ENCODE results near the gene PTPN6. TPM values are rescaled to one million over a fixed set of nuclear protein-coding genes. Genes with fewer than 3 reads are reported as not detected.

The PTPN6 gene
- total and polyA plus RNA-seq, 10 of the 15 experiments (the other 5 are each of a cell fraction or from before 2014, with no cell fraction given), result 229 to 457 (median 370) TPM

DNA sequence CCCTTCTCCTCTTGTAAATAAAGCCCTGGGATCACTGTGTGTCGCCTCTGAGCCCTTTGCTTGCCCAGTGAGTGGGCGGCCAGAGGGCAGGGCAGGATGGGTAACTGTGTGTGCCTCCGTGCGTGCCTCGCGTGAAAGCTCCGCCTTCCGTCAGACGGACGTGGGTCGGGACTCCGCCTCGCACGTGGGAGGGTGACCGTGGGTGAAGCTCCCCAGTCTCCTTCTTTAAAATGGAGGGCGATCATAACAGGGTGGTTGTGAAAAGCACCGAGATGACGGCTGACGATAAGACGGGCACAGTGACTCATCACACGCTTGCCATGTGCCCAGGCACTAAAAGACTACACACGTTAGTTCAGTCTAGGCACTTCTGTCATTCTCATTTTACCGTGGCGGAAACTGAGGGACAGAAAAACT lies 10.1 kb downstream of the PTPN6 start (continued):
- TF ChIP-seq, protein P1, sequence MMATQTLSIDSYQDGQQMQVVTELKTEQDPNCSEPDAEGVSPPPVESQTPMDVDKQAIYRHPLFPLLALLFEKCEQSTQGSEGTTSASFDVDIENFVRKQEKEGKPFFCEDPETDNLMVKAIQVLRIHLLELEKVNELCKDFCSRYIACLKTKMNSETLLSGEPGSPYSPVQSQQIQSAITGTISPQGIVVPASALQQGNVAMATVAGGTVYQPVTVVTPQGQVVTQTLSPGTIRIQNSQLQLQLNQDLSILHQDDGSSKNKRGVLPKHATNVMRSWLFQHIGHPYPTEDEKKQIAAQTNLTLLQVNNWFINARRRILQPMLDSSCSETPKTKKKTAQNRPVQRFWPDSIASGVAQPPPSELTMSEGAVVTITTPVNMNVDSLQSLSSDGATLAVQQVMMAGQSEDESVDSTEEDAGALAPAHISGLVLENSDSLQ (IDR thresholded peaks at IDR 0.05), result peak; percentile 67; the same call in 1 of the 2 replicates
- TF ChIP-seq HDGF (IDR thresholded peaks at IDR 0.05) (no peak; the same call in 1 of the 2 replicates), YBX1 (IDR thresholded peaks at IDR 0.05) (no peak), KAT2A (conservative IDR thresholded peaks at IDR 0.05; ENCODE audit: control insufficient read depth, low read depth, low read length) (no peak), RAD21 (IDR thresholded peaks at IDR 0.05; ENCODE audit: insufficient read depth, low read depth, low read length) (no peak), ASH2L (IDR thresholded peaks at IDR 0.05; ENCODE audit: borderline replicate concordance, low read depth) (no peak), SREBF1 (IDR thresholded peaks at IDR 0.05; ENCODE audit: low read length) (no peak), BCL11A (IDR thresholded peaks at IDR 0.05; ENCODE audit: low read depth, low read length) (peak; percentile 39; the same call in 1 of the 2 replicates), EP300 (IDR thresholded peaks at IDR 0.05; ENCODE audit: borderline replicate concordance in 1 of 2, control insufficient read depth in 1 of 2, low read depth in 2 of 2, low read length in 2 of 2) (0 out of 4 replicates have a peak, but pooled peaks of 1 of the 2 experiments have one; percentile 39), STAT1 (conservative IDR thresholded peaks at IDR 0.05) (0 out of 2 replicates have a peak, but pooled peaks have one; percentile 7)
- TF ChIP-seq, protein P2, sequence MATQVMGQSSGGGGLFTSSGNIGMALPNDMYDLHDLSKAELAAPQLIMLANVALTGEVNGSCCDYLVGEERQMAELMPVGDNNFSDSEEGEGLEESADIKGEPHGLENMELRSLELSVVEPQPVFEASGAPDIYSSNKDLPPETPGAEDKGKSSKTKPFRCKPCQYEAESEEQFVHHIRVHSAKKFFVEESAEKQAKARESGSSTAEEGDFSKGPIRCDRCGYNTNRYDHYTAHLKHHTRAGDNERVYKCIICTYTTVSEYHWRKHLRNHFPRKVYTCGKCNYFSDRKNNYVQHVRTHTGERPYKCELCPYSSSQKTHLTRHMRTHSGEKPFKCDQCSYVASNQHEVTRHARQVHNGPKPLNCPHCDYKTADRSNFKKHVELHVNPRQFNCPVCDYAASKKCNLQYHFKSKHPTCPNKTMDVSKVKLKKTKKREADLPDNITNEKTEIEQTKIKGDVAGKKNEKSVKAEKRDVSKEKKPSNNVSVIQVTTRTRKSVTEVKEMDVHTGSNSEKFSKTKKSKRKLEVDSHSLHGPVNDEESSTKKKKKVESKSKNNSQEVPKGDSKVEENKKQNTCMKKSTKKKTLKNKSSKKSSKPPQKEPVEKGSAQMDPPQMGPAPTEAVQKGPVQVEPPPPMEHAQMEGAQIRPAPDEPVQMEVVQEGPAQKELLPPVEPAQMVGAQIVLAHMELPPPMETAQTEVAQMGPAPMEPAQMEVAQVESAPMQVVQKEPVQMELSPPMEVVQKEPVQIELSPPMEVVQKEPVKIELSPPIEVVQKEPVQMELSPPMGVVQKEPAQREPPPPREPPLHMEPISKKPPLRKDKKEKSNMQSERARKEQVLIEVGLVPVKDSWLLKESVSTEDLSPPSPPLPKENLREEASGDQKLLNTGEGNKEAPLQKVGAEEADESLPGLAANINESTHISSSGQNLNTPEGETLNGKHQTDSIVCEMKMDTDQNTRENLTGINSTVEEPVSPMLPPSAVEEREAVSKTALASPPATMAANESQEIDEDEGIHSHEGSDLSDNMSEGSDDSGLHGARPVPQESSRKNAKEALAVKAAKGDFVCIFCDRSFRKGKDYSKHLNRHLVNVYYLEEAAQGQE (IDR thresholded peaks at IDR 0.05; ENCODE audit: low read depth, low read length), result no peak
- TF ChIP-seq, protein P3, sequence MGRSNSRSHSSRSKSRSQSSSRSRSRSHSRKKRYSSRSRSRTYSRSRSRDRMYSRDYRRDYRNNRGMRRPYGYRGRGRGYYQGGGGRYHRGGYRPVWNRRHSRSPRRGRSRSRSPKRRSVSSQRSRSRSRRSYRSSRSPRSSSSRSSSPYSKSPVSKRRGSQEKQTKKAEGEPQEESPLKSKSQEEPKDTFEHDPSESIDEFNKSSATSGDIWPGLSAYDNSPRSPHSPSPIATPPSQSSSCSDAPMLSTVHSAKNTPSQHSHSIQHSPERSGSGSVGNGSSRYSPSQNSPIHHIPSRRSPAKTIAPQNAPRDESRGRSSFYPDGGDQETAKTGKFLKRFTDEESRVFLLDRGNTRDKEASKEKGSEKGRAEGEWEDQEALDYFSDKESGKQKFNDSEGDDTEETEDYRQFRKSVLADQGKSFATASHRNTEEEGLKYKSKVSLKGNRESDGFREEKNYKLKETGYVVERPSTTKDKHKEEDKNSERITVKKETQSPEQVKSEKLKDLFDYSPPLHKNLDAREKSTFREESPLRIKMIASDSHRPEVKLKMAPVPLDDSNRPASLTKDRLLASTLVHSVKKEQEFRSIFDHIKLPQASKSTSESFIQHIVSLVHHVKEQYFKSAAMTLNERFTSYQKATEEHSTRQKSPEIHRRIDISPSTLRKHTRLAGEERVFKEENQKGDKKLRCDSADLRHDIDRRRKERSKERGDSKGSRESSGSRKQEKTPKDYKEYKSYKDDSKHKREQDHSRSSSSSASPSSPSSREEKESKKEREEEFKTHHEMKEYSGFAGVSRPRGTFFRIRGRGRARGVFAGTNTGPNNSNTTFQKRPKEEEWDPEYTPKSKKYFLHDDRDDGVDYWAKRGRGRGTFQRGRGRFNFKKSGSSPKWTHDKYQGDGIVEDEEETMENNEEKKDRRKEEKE (IDR thresholded peaks at IDR 0.05), result no peak
- TF ChIP-seq, protein P4, sequence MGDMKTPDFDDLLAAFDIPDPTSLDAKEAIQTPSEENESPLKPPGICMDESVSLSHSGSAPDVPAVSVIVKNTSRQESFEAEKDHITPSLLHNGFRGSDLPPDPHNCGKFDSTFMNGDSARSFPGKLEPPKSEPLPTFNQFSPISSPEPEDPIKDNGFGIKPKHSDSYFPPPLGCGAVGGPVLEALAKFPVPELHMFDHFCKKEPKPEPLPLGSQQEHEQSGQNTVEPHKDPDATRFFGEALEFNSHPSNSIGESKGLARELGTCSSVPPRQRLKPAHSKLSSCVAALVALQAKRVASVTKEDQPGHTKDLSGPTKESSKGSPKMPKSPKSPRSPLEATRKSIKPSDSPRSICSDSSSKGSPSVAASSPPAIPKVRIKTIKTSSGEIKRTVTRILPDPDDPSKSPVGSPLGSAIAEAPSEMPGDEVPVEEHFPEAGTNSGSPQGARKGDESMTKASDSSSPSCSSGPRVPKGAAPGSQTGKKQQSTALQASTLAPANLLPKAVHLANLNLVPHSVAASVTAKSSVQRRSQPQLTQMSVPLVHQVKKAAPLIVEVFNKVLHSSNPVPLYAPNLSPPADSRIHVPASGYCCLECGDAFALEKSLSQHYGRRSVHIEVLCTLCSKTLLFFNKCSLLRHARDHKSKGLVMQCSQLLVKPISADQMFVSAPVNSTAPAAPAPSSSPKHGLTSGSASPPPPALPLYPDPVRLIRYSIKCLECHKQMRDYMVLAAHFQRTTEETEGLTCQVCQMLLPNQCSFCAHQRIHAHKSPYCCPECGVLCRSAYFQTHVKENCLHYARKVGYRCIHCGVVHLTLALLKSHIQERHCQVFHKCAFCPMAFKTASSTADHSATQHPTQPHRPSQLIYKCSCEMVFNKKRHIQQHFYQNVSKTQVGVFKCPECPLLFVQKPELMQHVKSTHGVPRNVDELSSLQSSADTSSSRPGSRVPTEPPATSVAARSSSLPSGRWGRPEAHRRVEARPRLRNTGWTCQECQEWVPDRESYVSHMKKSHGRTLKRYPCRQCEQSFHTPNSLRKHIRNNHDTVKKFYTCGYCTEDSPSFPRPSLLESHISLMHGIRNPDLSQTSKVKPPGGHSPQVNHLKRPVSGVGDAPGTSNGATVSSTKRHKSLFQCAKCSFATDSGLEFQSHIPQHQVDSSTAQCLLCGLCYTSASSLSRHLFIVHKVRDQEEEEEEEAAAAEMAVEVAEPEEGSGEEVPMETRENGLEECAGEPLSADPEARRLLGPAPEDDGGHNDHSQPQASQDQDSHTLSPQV (IDR thresholded peaks at IDR 0.05), result peak; percentile 6; the same call in 1 of the 2 replicates
- TF ChIP-seq, protein P5, sequence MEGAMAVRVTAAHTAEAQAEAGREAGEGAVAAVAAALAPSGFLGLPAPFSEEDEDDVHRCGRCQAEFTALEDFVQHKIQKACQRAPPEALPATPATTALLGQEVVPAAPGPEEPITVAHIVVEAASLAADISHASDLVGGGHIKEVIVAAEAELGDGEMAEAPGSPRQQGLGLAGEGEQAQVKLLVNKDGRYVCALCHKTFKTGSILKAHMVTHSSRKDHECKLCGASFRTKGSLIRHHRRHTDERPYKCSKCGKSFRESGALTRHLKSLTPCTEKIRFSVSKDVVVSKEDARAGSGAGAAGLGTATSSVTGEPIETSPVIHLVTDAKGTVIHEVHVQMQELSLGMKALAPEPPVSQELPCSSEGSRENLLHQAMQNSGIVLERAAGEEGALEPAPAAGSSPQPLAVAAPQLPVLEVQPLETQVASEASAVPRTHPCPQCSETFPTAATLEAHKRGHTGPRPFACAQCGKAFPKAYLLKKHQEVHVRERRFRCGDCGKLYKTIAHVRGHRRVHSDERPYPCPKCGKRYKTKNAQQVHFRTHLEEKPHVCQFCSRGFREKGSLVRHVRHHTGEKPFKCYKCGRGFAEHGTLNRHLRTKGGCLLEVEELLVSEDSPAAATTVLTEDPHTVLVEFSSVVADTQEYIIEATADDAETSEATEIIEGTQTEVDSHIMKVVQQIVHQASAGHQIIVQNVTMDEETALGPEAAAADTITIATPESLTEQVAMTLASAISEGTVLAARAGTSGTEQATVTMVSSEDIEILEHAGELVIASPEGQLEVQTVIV (IDR thresholded peaks at IDR 0.05; ENCODE audit: borderline replicate concordance, partially characterized antibody), result no peak

Measured in GM12878 (cell line).